ENCODE data around the gene ATP11A. TPM values are rescaled to one million over a fixed set of nuclear protein-coding genes. Genes with fewer than 3 reads are reported as not detected.

Gene ATP11A
- 7.2 and 23.2 TPM in 2 replicates for total RNA-seq

GRCh38 chr13:112689303-112690245, at the start of gene ATP11A:
Gene ATP11A, plus strand, starts transcription at chr13:112690038. Its CDS starts 379 bp downstream, at chr13:112690417.

Other genes starting within 250 kb of the ATP11A start
- gene TUBGCP3, start 101.9 kb upstream of the ATP11A start, total RNA-seq, result 21.5 and 25.3 TPM in 2 replicates

All from nasal cavity respiratory epithelium epithelial cell of viscerocranial mucosa (primary cell).